HG03196 (cell line): ENCODE results near the gene FHOD1.

Source experiments
- ATAC-seq: cut with Tn5 transposase; IDR thresholded peaks from one replicate; pipeline ENCODE4 v1.9.1; 2021; ENCODE audit not compliant: unreplicated experiment

FHOD1 gene

GRCh38 chr16:67277999-67278772 is 30.9 kb upstream of the FHOD1 start:
- no peak for ATAC-seq

DNA sequence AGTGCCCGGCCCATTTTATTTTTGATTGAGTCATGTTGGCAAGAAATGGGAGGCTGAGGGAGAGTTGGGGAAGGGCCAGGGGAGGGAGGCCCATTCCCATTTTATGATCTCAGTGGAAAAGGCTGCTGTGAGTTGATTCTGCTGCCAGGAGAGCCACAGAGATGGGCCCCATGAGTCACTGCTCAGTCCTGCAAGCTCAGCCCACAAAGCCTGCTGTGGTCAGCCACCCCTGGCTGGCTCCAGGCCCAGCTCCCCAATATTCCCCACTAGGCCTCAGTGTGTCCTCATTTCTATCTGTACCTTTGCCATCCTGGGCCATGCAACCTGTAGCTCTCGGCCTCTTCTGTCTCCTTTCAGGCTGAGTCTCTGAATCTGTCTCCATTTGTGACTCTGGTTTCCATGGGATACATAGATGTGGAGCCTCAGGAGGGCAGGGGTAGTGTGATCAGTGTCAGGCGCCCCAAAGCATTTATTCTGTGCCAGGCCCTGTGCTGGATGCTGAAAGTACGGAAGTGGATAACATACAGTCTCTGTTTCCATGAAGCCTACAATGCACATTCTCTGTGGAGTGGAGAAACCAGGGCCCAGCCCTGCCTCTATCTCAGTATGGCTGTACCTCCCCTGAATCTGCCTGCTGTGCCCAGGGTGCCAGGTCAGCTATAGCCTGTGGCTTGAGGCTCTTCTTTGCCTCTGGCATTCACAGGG is 30.2 kb upstream of the FHOD1 start:
- no peak for ATAC-seq

- no peak for ATAC-seq
Observed at GRCh38 chr16:67275321-67275720, 28.0 kb upstream of the FHOD1 start.

DNA sequence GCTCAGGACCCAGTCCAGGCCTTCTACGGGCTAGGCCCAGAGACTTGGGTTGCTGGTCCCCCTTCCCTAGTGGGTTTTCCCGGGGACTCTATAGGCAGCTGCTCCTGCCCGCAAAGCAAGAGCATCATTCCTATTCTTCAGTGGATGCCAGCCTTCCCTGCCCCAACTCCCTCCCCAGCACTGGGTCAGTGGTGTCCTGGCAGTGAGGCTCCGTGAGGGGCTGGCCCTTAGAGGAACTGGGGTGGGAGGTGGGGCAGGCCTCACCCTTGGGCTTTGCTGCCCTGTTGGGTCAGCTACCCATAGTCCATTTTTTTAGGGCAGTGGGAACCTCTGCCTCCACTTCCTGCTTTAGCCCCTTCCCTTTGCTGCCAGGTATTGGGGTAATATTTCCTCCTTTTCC is 24.2 kb upstream of the FHOD1 start:
- ATAC-seq, result no peak

GRCh38 chr16:67270931-67271338 is 23.7 kb upstream of the FHOD1 start:
- ATAC-seq, result no peak

- ATAC-seq, result no peak
Observed at GRCh38 chr16:67269766-67270165, 22.5 kb upstream of the FHOD1 start.

DNA sequence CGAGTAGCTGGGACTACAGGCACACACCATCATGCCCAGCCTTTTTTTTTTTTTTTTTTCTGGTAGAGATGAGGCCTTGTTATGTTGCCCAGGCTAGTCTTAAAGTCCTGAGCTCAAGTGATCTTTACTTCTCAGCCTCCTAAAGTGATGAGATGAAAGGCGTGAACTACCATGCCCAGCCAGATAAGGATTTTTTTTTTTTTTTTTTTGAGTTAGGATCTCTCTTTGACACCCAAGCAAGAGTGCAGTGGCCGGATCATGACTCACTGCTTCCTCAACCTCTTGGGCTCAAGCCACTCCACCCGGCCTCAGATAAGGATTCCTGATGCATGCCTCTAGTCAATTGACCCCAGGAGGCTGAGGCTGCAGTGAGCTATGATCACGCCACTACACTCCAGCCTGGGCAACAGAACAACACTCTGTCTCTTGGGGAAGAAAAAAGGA is 20.9 kb upstream of the FHOD1 start:
- no peak for ATAC-seq

GRCh38 chr16:67265834-67266233 is 18.6 kb upstream of the FHOD1 start:
- ATAC-seq, result no peak

- ATAC-seq, result no peak
Observed at GRCh38 chr16:67264866-67265265, 17.6 kb upstream of the FHOD1 start.

- no peak for ATAC-seq
Observed at GRCh38 chr16:67264277-67264676, 17.0 kb upstream of the FHOD1 start.

DNA sequence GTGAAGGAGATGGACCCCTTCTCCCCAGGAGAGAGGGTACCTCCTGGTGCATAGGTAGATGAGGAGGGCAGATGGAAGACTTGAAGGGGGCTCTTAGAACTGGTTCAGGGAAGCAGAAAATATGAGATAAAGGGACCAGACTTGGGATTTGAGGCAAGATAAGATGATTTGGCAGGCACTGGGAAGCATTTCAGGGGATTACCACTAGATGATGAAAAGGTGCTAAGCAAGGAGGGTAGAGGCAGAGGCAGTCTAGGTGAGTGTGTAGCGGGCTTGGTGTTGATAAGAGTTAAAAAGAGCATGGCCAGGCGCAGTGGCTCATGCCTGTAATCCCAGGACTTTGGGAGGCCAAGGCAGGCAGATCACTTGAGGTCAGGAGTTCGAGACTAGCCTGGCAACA is 15.9 kb upstream of the FHOD1 start:
- ATAC-seq, result no peak

- no peak for ATAC-seq
Observed at GRCh38 chr16:67260426-67261063, 13.3 kb upstream of the FHOD1 start.

- no peak for ATAC-seq
Observed at GRCh38 chr16:67259705-67260104, 12.4 kb upstream of the FHOD1 start.

- no peak for ATAC-seq
Observed at GRCh38 chr16:67258161-67258835, 11.0 kb upstream of the FHOD1 start.

DNA sequence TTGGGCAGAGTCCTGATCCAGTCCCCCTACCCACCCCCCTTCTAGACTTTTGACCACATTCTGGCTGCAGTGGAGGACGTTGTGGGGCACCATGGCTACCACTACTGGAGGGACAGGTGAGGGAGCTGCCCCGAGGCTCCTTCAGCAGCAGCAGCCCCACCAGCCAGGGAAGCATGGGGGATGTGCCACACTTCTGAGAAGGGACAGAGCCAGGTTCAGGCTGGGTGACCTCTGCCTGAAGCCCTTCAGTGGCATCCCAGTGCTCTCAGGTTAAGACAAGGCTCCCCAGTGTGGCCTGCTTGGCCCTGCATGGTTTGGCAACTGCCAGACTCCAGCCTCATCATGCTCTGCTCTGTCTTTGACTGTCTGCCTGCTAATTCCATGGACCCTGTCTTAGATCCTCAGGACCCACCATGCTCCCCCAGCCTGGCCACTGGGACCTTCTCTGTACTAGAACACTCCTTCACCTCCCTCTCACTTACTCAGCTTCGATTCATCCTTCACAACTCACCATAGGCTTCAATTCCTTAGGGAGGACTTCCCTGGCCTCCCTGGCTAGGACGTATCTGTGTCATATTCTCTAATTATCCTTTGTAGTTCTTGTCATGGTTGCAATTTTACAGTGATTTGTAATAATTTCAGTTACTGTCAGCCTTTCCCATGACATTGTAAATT is 10.3 kb upstream of the FHOD1 start:
- no peak for ATAC-seq

GRCh38 chr16:67256701-67257230 is 9.5 kb upstream of the FHOD1 start:
- ATAC-seq, result no peak

GRCh38 chr16:67255553-67256221 is 8.4 kb upstream of the FHOD1 start:
- ATAC-seq, result no peak

GRCh38 chr16:67254801-67255552 is 7.7 kb upstream of the FHOD1 start:
- ATAC-seq, result no peak
